HL-60 (cell line): ENCODE data around the gene LRBA.

Experiments used
- POLR2AphosphoS5 ChIP-seq: IDR thresholded peaks from 2 replicates; pipeline ENCODE4 v1.6.1; 2012; ENCODE audit warnings: low read depth
- REST ChIP-seq: IDR thresholded peaks from 2 replicates; pipeline ENCODE4 v1.6.1; 2012; ENCODE audit warnings: low read depth; ENCODE audit not compliant: insufficient replicate concordance
- TF ChIP-seq, protein P1 (sequence below): IDR thresholded peaks from one replicate; pipeline ENCODE4 v1.5.1; 2011; ENCODE audit warnings: low read length, control low read depth, inconsistent platforms; ENCODE audit not compliant: insufficient read depth

DNA sequence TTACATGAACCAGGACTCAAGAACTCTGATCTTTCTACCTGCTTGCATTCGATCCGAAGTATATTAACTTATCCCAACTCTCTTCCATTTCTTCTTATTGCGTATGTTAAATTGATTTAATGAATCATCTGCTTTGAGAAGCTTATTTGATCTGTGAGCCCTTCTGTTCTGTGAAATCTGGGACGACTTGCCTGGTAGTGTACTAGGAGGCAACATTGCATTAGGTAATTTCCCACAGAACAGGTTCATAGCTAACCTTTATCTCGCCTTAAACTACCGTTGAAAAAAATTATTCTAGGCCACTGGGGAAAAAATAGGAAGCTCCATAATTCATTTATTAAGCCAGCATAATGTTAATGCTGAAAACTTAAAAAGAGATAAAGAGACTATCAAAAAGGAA is 500.4 kb downstream of the LRBA start:
- TF ChIP-seq, protein P1, sequence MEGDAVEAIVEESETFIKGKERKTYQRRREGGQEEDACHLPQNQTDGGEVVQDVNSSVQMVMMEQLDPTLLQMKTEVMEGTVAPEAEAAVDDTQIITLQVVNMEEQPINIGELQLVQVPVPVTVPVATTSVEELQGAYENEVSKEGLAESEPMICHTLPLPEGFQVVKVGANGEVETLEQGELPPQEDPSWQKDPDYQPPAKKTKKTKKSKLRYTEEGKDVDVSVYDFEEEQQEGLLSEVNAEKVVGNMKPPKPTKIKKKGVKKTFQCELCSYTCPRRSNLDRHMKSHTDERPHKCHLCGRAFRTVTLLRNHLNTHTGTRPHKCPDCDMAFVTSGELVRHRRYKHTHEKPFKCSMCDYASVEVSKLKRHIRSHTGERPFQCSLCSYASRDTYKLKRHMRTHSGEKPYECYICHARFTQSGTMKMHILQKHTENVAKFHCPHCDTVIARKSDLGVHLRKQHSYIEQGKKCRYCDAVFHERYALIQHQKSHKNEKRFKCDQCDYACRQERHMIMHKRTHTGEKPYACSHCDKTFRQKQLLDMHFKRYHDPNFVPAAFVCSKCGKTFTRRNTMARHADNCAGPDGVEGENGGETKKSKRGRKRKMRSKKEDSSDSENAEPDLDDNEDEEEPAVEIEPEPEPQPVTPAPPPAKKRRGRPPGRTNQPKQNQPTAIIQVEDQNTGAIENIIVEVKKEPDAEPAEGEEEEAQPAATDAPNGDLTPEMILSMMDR = no peak
- TF ChIP-seq POLR2AphosphoS5 (no peak), REST (no peak)
